Measurements from ENCODE around the gene KLC1.

The KLC1 gene

DNA sequence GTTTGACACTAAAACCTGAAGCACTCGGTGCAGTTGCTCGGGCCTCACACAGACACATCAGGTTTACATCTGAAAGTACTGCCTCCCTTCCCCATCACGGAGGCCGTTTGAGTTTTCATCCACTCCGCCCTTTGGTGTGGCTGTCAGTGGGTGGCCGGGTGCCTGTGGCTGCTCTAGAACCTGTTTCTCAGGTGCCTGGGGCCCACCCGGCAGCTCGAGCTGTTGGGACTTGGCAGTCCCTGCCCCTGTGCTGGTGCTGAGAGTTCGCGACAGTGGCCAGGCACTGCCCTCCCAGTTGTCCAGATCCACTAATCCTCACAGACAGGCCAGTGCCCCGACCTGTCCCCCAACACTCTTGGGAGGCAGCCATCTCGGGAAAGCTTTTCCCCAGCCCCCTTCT, 63.9 kb downstream of the KLC1 start:
- DNase-seq = no peak

DNA sequence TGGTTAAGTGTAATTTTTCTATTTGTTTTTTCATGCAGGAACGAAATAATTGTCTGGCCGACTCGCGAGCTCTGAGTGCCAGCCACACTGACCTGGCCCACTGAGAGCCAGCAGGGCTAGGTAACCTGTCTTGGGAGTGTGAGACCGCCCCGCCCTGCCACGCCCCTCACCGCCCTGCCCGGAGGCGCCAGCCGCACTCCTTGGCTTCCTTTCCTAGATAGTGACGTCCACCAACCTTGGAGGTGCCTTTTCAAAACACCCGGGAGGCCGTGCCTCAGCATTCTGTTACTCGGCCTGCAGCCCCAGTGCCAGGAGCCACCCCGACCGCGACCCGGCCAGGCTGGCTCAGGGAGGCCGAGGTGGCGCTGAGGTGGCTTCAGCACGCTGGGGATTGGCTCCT, 64.5 kb downstream of the KLC1 start:
- DNase-seq = no peak

DNA sequence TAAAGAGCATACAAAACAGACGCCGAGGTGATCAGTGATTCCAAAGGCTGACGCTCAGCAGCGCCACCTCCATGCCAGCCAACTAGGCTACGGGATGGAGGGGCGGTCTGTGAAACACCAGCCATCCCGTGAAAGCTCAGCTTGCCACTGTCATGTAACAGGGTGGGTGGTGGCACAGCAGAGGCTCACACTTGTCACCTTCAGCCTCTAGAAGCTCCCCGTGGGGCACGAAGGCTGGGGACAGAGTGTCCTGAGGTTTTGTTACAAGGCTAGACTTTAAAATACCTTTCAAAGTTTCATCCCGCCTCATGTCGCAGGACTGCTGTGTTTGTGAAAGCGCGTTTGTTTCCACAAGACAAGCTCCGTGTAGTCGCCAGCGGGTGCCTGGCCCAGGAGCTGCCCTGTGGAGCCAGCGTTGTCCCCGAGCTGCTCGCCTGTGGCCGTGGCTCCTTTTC, 65.6 kb downstream of the KLC1 start:
- DNase-seq = no peak

DNA sequence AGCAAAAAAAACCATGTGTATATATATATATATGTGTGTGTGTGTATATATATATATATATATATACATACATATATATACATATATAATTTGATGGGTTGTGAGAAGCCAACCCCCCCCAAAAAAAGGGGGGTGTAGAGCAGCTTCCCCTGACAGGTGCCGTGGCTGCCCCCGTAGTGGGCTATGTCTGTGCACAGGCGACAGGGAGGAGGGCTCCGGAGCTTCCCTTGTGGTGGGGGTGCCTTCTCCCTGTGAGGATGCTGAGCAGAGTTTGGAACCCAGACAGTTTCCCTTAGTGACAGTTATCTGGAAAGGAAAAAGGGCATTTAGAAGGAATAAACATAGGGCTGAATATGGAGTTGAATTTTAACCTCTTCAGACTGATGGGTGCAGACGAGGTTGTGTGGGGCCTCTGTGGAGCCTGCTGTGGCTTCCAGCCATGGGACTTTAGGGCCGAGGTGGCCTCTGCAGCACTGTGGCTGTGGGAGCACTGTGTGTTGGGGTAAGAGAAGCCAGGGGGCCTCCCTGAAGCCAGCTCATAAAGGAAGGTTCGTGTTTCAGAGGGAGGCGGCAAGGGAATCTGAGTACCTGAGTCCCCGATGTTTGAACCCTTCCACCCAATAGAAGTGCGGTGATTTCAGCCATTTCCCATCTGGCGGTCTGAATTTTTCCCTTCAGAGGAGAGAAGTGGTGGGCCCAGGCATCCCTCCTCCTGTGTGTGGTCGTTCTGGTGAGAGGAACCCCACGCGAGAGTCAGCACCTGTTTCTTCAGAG, 66.5 kb downstream of the KLC1 start:
- no peak for DNase-seq

DNA sequence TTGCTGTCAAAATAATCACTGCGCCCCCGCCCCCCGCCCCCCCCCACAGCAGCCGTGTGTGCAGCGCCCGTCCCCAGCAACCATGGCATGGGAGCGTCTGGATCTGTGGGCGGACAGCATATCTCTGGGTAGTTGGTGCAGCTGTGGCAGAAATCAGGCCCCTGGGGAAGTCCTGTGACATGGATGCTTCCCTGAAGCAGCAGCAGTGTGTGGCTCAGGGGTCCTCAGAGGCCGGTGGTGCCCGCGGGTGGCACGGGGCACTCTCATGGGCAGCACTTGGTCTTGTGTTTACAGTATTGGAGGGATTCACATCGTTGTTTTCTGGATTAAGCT, 67.0 kb downstream of the KLC1 start:
- no peak for DNase-seq

DNA sequence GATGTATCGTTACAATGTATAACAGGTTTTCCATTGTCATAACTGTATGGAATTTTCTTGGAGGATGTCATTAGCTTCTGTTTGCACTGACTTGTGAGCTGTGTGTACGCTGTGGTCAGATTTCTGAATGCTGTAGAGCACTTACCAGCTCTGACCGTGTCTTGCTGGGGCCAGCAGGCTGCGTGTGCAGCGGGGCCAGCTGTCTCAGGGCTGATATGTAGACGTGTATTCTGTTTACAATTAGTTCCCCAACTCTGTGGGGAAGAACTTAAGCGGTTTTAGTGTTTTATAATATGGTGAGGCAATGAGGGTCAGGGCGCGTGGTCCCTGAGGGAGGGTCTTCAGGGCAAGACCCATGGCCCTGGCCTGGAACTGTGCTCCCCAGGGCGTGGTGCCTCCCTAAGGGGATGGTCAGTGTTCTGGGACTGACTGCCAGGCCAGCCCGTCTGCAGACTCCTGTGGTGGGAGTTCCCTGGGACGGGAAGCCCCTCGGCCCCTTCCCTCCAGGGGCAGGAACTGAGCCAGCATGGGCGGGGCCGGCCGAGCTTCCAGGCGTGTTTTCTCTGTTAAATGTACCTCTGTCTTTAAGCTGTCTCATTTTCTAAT, 67.6 kb downstream of the KLC1 start:
- DNase-seq = no peak

DNA sequence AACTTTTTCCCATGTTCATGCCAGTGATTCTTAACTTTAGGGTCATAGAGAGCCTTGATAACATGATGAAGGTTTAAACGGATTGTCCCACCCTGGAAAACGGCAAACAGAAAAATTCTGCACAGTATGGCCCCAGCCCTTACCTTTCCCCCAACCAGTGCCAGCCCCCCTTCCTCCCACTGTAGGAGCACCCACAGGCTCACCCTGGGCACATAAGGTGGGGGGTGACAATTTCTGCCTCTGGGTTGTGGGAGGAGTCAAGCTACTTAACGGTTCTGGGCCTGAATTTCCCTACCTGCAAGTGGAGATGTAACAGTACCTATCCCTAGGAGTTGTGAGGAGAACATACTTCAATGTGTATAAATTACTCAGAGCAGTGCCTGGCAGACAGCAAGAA, 68.2 kb downstream of the KLC1 start:
- DNase-seq = no peak

DNA sequence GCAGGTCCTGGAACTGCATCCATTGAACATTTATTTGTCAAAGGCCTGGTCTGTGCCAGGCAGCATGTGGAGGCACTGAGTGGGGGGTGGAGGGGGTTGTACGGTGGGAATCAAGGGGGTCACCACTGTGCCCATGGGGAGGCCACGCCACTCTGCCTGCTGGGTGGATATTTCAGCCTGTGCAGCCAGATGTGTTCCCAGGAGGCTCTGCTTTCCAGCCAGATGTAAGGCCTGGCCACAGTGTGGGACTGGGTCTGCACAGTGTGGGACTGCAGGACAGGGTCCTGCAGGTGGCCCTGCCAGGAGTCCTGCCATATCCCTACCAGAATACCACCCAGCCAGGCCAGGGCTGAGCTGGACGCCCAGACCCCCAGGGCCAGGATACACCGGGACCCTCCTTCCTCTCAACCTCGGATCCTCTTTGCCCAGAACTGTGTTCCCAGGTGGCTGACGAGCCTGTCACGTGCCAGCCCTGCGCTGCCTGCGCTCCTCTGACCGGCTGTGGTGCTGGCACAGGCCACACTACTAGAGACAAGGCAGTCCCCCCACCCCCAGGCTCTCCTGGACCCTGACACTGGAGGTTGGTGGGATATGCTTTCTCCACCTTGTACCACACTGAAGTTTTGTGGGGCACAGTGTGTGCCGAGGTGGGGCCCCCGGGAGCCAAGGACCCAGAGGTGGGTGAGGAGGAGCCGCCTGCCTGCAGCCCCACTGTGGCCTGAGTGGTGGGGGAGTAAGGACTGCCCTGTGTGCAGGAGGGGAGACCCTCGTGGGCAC, 68.8 kb downstream of the KLC1 start:
- no peak for DNase-seq

DNA sequence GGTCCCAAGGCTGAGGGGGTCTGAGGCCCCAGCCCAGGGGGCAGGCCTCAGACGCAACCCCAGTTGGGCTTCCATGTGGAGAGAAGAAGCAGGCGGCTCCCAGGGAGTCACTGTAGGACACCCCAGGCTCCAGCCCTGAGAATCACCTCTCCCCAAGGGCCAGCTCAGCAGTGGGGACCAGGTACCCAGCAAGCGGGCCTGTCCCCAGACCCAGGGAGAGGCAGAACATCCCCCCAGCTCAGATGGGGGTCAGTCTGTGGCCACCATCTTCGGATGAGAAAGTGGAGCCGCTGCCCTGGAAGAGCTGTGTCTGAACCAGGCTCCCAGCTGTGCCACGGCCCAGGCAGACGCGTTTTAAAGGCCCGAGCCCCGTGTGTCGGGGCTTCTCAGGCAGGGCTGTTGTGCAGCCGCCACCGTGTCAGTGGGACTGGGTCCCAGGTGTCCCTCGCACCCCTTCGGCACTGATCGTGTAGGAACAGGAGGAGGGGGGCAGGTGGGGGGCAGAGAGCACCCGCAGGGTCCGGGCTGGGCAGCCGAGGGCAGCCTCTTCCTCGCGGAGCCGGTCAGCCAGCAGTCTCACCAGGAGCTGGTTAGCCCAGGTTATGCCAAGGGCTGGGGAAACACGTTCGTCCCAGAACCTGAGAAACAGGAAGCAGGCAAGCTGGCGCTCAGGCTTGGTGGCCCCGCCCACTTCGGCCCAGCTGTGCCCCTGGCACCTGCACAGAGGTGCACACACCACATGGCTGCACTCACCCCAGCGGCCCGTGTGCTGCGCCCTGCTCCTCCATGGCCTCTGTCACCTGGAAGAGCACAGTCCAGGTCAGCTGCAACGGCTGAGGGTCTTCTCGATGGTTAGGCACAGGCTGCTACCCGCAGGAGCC, 69.6 kb downstream of the KLC1 start:
- no peak for DNase-seq

DNA sequence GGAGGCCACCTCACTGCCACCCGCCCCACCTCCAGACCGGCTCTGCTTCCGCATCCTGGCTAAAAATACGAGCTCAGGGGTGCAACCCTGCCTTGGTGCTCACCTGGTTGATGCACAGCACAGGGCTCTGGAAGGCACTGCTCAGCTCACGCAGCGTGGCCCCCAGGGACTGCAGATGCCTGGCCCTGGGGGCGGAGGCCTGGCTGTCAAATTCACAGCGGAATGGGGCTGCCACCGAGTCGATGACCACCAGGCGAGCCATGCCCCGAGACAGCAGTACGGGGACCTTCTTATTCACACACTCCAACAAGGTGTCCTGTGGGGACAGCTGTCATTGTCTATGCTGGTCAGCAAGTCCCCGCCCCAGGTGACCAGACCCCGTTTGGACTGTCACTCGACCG, 70.2 kb downstream of the KLC1 start:
- DNase-seq = no peak

DNA sequence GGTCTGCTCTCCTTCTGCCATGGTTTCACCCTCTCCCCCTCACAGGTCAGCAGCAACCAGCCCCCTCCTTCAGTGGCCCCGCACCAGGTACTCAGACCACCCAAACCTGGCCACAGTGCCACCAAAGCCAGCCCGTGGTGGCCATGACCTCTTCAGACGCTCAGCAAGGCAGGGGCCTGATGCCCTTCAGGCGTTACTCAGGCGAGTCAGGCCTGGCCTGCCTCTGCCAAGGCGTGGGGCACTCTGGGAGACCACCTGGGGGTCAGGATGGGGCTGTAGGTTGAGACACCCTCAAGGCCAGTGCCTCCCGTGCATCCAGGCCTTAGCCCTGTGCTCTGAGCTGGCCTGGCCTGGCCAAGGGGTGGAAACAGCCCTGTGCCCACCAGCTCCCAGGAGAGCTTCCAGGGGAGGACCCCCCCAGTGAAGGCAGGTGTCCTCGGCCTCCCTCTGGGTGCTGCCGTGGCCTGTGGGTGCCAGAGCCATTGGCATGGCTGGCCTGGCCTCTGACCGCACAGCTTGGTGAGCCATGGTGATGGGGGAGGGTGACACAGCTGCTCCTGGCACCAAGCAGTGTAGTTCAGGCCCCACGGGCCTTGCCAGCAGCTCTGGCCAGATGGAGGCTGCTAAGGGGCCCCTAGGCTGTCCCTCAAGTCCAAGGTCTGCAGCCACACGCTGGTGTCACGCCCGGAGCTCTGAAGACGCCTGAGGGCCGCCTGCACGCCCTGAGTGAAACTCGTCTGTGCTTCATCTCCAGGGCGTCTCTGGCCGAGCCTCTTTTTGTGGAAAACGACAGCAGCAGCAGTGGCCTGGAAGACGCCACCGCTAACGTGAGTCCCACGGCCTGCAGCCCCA, 71.1 kb downstream of the KLC1 start:
- no peak for DNase-seq

DNA sequence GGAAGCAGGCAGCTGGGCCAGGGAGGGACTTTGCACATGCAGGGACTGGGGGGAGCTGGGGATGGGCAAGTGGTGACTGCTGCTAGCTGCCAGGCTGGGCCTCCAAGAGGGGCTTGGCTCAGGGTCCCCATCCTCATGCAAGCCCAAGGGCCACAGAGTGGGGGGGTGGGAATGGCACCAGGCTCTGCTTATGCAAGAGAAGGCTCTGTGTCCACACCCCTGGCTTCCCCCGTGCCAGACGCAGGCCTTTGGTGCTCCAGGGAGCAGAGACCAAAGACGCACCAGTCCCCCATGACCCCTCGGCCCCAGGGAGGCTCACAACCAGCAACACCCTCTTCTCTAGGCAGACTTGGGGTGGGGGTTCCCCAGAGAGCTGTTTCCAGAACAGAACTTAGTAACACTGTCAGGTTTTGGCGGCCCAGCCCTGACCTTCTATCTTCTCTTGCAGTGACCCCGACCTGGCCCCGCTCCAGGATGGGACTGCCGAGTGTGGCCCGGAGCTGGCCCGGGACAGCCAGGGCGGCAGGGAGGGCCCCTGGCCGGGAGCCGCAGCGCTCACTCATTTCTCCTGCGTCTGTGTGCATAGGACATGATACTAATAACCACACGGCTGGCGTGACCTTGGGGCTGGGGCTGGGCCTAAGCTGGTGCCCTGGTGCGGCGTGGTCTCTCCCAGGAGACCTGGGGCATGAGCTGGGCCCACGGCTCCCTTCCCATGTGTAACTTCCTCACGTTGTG, 71.9 kb downstream of the KLC1 start:
- no peak for DNase-seq

DNA sequence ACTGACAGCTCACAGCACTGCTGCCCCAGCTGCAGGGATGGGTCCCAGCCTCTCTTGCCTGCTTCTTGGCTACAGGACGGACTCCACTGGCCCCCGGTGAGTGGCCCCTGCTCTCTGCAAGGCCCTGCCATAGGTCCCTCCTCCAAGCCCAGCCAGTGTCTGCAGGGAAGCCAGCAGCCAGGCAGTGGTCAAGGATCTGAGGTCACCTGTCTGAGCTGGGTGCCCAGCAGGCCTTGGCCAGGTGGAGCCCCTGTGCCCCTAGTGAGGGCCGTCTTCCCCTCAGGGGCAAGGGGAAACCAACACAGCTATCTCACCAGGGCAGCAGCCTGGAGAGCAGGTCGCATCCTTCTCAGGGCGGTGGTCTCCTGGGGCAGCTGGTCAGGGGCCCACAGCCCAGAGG, 73.1 kb downstream of the KLC1 start:
- DNase-seq = no peak

DNA sequence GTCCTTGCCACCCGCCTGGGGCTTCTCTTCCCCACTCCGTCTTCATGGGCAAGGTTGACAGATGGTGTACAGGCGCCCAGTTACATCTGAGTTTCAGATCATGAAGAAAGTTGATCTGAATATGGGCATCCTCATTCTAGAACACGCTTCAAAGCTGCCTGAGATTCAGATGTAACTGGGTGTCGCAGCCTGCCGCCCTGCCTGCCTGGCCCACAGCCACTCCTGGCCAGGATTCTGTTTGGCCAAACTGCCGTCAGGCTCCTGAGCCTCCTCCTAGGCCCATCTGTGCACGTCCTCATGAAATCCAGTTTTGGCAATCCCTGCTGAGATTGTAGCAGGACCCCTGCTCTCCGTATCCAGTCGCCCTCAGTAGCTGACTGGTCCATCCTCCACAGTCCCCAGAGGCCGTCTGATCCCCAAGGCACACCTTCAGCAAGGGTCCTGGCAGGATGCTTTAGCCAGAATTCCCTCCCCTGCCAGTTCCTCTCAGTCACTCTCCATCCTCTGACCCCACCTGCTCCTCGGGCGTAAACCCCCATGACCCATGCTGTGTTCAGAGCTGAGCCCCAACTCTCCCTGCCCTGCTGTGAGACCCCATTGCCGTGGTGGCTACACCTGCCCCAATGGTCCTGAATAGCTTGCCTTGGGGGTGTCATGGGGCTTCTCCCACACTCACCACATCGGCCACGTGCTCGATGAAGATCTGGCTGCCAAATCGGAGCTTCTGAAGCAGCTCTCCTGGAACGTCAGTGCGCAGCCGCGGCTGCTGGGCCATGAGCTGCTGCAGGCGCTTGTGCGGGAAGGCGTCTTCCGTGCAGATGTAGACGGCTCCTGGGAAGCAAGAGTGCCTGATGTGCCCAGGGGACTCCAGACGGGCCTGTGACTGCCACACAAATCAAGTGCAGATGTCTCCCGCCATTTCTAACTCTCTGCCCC, 73.8 kb downstream of the KLC1 start:
- no peak for DNase-seq

DNA sequence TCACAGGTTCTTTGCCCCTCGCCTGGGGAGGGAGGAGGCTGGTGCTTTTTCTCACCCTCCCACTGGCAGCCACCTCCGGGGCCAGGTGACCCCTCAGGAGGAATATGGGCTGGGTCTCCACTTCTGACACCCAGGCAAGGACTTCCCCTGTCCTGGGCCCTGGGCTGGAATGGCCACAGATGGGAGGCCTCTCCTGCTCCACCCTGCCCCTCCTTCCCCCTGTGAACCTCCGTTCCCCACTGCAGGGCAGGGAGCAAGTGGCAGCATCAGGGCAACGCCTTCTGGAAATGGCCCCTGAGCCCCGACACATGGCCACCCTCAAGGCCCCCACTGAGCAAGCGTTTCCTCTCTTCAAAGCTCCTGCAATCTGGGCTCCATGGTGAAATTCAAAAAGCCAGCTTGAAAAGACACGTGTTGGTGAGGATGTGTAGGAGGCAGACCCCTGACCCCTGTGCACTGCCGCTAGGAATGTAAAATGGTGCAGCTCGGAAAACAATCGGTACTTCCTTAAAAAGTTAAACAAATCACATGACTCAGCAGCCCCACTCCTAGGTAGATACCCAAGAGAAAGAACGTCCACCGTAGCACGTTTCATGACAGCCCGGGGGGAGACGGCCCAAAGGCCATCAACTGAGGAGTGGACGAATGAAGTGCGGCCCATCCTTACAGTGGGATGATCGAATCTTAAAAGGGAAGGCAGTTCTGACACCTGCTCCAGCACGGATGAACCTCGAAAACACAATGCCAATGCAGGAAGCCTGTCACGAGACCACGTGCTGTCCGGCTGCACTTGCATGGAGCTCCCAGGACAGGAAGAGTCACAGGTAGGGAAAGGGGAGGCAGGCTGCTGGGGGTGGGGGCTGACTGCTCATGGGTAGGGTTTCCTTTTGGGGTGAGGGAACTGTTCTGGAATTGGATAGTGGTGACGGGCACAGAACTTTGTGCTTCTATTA, 74.7 kb downstream of the KLC1 start:
- no peak for DNase-seq

DNA sequence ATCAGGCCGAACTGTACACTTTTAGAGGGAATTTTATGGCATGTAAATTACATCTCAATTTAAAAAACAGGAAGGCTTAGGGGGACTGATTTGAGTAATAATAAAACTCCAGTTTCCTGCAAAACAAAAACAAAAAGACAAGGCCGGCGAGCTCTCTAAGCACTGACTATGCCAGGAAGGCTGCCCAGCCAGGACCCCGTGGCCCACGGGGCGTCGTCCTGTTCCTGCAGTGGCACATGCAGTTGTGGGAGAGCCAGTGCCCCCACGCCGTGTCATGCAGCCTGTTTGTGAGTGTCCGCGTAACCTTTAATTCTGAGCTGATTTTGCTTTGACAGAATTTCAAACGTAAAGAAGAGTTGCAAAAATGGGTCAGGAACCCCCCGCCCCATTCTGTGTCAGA, 75.7 kb downstream of the KLC1 start:
- DNase-seq = no peak

DNA sequence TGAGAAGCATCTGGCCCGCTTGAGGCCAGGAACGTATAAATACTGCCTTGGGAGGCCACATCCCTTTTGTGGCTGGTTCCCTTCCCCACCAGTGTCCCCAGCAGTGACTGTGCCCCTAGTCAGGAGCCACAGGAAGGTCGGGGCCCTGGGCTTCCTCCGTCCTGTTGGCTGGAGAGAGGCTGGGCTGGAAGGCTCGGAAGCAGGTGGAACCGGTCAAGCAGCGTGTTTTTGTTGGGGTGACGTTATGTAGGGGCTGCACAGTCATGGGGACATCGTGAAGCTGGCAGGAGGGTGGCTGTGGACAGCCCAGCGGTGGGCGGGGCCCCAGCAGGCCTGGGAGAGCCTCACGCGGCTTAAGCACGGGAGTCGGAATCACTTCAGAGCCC, 76.1 kb downstream of the KLC1 start:
- DNase-seq = no peak

DNA sequence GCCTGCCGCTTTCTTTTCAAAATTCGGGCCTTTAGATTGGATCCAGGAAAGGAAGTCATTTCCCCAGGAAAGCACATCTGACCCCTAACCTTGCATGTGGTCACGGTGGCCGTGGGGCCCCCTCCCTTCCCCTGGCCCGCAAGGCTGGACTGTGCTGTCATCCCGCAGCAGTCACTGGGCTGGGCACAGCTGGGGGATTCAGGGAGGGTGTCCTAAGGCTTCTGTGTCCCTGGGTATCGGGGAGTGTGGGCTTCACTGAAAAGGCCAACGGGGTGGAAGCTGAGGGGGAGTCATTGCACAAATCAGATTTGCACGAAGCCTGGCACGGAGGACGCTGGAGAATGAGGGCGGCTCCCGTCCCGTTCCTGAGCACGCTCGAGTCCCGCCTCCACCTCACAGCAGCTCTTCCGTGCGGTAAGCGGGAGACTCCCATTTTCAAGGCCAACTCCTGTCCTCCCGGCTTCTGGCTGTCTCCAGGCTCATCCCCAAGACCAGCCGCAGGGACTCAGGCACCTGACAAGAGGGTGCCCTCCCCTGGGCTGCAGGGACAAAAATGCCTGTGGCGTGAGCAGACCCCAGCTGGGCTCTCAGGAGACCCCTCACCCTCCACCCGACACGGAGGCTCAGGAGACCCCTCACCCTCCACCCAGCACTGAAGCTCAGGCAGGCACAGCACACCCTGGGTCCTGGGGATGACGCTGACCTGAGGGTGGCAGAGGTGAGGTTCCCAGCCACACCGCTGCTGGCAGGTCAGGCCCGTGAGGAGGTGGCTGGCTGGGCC, 76.7 kb downstream of the KLC1 start:
- no peak for DNase-seq

Data from stimulated activated CD4-positive, alpha-beta T cell treated with anti-CD3 and anti-CD28 coated beads, Interleukin-4, amount 100 ng/mL, for 4 hours (primary cell).